Right lobe of liver (tissue), 6 donors: ENCODE measurements around the gene AK5. TPM values are rescaled to one million over a fixed set of nuclear protein-coding genes. Genes with fewer than 3 reads are reported as not detected.

Experiments used
- ATAC-seq, 4 donors: fragments of 200-7000 bp; cut with Tn5 transposase; one replicate each; pipeline ENCODE4 v1.9.1; 2020; ENCODE audit warnings: mild to moderate bottlenecking in 4 of 4, moderate library complexity in 4 of 4
- DNase-seq, 3 donors: peaks; one replicate each; pipeline ENCODE4 v3.0.0-alpha.2; 2020
- H3K27ac ChIP-seq, 3 donors: fragments of 200-600 bp; one replicate each; pipeline ENCODE4 v1.8.0; 2022
- H3K27me3 ChIP-seq, 2 donors: fragments of 200-600 bp; one replicate each; pipeline ENCODE4 v1.8.0; 2022
- H3K36me3 ChIP-seq, 4 donors: fragments of 200-600 bp; sonication (generic) in 1 of 4; one replicate each; pipeline versions ENCODE4 v1.5.1 to v1.8.0; 2017 to 2022; ENCODE audit warnings: control low read depth in 1 of 4
- H3K4me1 ChIP-seq, 4 donors: fragments of 200-600 bp; sonication (generic) in 1 of 4; one replicate each; pipeline versions ENCODE4 v1.5.1 to v1.8.0; 2017 to 2022; ENCODE audit warnings: control low read depth in 1 of 4
- H3K4me3 ChIP-seq, 3 donors: fragments of 200-600 bp; one replicate each; pipeline ENCODE4 v1.8.0; 2022
- H3K9me3 ChIP-seq, 4 donors: fragments of 200-600 bp; sonication (generic) in 1 of 4; one replicate each; pipeline versions ENCODE4 v1.5.1 to v1.8.0; 2017 to 2022; ENCODE audit warnings: control low read depth in 1 of 4
- CTCF ChIP-seq, 4 donors: fragments of 200-600 bp in 3 of 4; fragments of 450-650 bp in 1 of 4; IDR thresholded peaks; one replicate each; pipeline versions ENCODE4 v1.5.1 to v1.8.0; 2016 to 2022; ENCODE audit warnings: antibody characterized with exemption in 4 of 4, mild to moderate bottlenecking in 2 of 4
- POLR2A ChIP-seq: fragments of 450-650 bp; IDR thresholded peaks from one replicate; pipeline ENCODE4 v1.6.1; 2017; ENCODE audit warnings: antibody characterized with exemption, mild to moderate bottlenecking
- WGBS: methylation state at CpG from one replicate; pipeline ENCODE4 v1.1.6; 2018; ENCODE audit warnings: low coverage, low lambda C conversion rate; ENCODE audit not compliant: insufficient coverage; ENCODE audit errors: missing lambda C conversion rate; 5-methylcytosine and 5-hydroxymethylcytosine counted together
- intact Hi-C, 2 donors: fragments of 100-400 bp; cut with DNase I; formaldehyde crosslinking; loops; one replicate each; pipeline versions ENCODE4 v1.11.2 to v1.14.1; 2022
- total RNA-seq, 6 experiments: library from RNA; depleted of rRNA in 2 of 6; stranded (reverse); fragments of >200 nt in 2 of 6; fragmentation: NEBNext Ultra II Directional in 3 of 6; extraction: Animal tissue kit (Norgen Biotek cat#: 25700) in 3 of 6; gene quantifications; one replicate each; pipeline versions ENCODE4 v1.1.0 to v1.2.4, GENCODE V29; 2016 to 2023
- donor health status: DM: no; HTN: yes; CAD: no.
- donor health status: DM: no; HTN: no; CAD: no.
- donor health status: DM: no; HTN: no; CAD: no.
- donor health status: DM: no; HTN: yes; CAD: no.
- donor health status: DM: no; HTN: yes; CAD: no.

AK5 gene
- total RNA-seq, 6 experiments from 2014 or later: 0.47 to 0.53 TPM; not detected in 4

GRCh38 chr1:77316966-77317365 lies 35.1 kb downstream of the AK5 start:
- Histone ChIP-seq H3K27me3 (no peaks in the 10 kb centered on the region), H3K36me3 (no peaks in the 10 kb centered on the region), H3K27ac (no peak overlapping the region), H3K9me3 (no peaks in the 10 kb centered on the region), H3K4me1 (no peaks in the 10 kb centered on the region), H3K4me3 (no peak overlapping the region)
- no peak for ATAC-seq
- 57% methylated on average over 3 of the region's 3 CpGs for whole genome bisulfite sequencing
- intact Hi-C loops: no loop called here
- DNase-seq: no peak
- no peak for TF ChIP-seq CTCF (IDR thresholded peaks at IDR 0.05)
- no peak for TF ChIP-seq POLR2A

- TF ChIP-seq CTCF (IDR thresholded peaks at IDR 0.05): no peak
- TF ChIP-seq POLR2A: no peak
- WGBS: 10% methylated on average over 1 of the region's 1 CpG
- no peaks in the 10 kb centered on the region for H3K9me3 ChIP-seq
- ATAC-seq (no peak), DNase-seq (no peak)
- H3K36me3 ChIP-seq: no peaks in the 10 kb centered on the region
- intact Hi-C loops: no loop called here
- no peak overlapping the region for H3K4me3 ChIP-seq
- H3K27ac ChIP-seq: no peak overlapping the region
- H3K27me3 ChIP-seq: no peaks in the 10 kb centered on the region
- H3K4me1 ChIP-seq: no peaks in the 10 kb centered on the region
These were observed 37.4 kb downstream of the AK5 start for GRCh38 chr1:77319036-77319705.

GRCh38 chr1:77322061-77322900 lies 40.5 kb downstream of the AK5 start:
- intact Hi-C loops: no loop called here
- H3K9me3 ChIP-seq: no peaks in the 10 kb centered on the region
- H3K27ac ChIP-seq: no peak overlapping the region
- 41% methylated on average over 6 of the region's 6 CpGs for WGBS
- no peak overlapping the region for H3K4me3 ChIP-seq
- H3K27me3 ChIP-seq: no peaks in the 10 kb centered on the region
- H3K4me1 ChIP-seq: no peaks in the 10 kb centered on the region
- H3K36me3 ChIP-seq: no peaks in the 10 kb centered on the region
- ATAC-seq: no peak
- TF ChIP-seq CTCF (IDR thresholded peaks at IDR 0.05) (no peak), POLR2A (no peak)
- no peak for DNase-seq

GRCh38 chr1:77333501-77333900 lies 51.7 kb downstream of the AK5 start:
- intact Hi-C loops: no loop called here
- no peak for ATAC-seq
- TF ChIP-seq POLR2A (no peak), CTCF (IDR thresholded peaks at IDR 0.05) (no peak)
- Histone ChIP-seq H3K36me3 (no peaks in the 10 kb centered on the region), H3K27ac (no peak overlapping the region), H3K27me3 (no peaks in the 10 kb centered on the region), H3K4me1 (no peaks in the 10 kb centered on the region), H3K4me3 (no peak overlapping the region), H3K9me3 (no peaks in the 10 kb centered on the region)
- no peak for DNase-seq
- 86% methylated on average over 2 of the region's 2 CpGs for WGBS
